ENCODE data around the gene KCNV2.

DNA sequence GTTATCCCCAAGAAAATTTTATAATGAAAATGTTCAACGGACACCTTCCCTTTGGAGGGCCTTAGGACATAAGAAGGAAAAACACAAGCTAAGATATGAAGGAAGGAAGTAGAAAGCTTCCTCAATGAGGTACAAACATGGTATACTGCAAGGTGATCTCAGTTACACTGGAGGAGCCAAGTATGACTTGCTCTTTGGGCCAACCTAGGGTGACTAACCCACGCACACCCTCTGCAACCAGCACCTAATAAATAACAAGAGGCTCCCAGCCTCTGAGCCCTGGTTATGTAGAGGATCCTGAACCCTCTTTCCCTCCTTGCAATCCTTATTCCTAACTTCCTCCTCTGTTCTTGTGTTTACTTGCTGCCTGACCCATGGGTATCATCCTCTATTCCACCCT lies 38.3 kb upstream of the KCNV2 start:
- TF ChIP-seq, protein P1, sequence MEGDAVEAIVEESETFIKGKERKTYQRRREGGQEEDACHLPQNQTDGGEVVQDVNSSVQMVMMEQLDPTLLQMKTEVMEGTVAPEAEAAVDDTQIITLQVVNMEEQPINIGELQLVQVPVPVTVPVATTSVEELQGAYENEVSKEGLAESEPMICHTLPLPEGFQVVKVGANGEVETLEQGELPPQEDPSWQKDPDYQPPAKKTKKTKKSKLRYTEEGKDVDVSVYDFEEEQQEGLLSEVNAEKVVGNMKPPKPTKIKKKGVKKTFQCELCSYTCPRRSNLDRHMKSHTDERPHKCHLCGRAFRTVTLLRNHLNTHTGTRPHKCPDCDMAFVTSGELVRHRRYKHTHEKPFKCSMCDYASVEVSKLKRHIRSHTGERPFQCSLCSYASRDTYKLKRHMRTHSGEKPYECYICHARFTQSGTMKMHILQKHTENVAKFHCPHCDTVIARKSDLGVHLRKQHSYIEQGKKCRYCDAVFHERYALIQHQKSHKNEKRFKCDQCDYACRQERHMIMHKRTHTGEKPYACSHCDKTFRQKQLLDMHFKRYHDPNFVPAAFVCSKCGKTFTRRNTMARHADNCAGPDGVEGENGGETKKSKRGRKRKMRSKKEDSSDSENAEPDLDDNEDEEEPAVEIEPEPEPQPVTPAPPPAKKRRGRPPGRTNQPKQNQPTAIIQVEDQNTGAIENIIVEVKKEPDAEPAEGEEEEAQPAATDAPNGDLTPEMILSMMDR (conservative IDR thresholded peaks at IDR 0.05; ENCODE audit: low read length), result no peak
- TF ChIP-seq EZH2phosphoT487 (IDR thresholded peaks at IDR 0.05; ENCODE audit: borderline replicate concordance, low read depth, low read length), result no peak
